SK-N-SH (cell line): ENCODE data around the gene SC5D.

ENCODE experiments used
- GATA2 ChIP-seq: sonication (generic); formaldehyde crosslinking; IDR thresholded peaks from 2 replicates; pipeline ENCODE4 v1.5.0; 2020; ENCODE audit warnings: mild to moderate bottlenecking, missing genetic modification reagents
- JUND ChIP-seq: IDR thresholded peaks from 2 replicates; pipeline ENCODE4 v1.4.0; 2012
- POLR2AphosphoS5 ChIP-seq: IDR thresholded peaks from 2 replicates; pipeline ENCODE4 v1.6.1; 2012; ENCODE audit warnings: low read depth, low read length
- TCF12 ChIP-seq: IDR thresholded peaks from 2 replicates; pipeline ENCODE4 v1.4.0; 2012
- TF ChIP-seq, protein P1 (sequence below): fragments of 200-600 bp; sonication (generic); IDR thresholded peaks from 2 replicates; pipeline ENCODE4 v1.6.1; 2017; ENCODE audit warnings: antibody characterized with exemption, mild to moderate bottlenecking, moderate library complexity

DNA sequence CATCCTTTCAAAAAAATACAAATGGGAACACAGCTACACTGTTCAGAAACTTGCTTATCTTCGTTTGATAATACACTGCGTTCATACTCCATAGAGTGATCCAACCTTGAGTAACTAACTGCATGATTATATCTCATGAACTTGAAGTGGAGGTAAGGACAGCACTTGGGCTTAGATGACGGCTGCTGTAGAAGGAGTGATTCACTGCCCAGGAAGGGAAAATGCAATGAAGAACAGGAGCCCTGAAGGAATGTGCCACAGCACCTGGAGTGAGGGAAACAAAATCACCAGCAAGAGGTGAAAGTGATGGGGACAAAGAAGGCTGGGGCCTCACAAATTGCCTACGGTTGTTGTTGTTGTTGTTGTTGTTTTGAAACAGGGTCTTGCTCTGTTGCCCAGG, 44.1 kb upstream of the SC5D start:
- TF ChIP-seq JUND (no peak), GATA2 (CRISPR knock-in tag) (no peak), TCF12 (no peak), POLR2AphosphoS5 (no peak)
- TF ChIP-seq, protein P1, sequence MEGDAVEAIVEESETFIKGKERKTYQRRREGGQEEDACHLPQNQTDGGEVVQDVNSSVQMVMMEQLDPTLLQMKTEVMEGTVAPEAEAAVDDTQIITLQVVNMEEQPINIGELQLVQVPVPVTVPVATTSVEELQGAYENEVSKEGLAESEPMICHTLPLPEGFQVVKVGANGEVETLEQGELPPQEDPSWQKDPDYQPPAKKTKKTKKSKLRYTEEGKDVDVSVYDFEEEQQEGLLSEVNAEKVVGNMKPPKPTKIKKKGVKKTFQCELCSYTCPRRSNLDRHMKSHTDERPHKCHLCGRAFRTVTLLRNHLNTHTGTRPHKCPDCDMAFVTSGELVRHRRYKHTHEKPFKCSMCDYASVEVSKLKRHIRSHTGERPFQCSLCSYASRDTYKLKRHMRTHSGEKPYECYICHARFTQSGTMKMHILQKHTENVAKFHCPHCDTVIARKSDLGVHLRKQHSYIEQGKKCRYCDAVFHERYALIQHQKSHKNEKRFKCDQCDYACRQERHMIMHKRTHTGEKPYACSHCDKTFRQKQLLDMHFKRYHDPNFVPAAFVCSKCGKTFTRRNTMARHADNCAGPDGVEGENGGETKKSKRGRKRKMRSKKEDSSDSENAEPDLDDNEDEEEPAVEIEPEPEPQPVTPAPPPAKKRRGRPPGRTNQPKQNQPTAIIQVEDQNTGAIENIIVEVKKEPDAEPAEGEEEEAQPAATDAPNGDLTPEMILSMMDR, result no peak
